Measurements from ENCODE around the gene TRIM29.
"Not testable (repeated sequence)": the region's sequence is repeated elsewhere in the genome, so short reads cannot be mapped to it uniquely, and the experiment has no call there.

Gene TRIM29, protein sequence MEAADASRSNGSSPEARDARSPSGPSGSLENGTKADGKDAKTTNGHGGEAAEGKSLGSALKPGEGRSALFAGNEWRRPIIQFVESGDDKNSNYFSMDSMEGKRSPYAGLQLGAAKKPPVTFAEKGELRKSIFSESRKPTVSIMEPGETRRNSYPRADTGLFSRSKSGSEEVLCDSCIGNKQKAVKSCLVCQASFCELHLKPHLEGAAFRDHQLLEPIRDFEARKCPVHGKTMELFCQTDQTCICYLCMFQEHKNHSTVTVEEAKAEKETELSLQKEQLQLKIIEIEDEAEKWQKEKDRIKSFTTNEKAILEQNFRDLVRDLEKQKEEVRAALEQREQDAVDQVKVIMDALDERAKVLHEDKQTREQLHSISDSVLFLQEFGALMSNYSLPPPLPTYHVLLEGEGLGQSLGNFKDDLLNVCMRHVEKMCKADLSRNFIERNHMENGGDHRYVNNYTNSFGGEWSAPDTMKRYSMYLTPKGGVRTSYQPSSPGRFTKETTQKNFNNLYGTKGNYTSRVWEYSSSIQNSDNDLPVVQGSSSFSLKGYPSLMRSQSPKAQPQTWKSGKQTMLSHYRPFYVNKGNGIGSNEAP

DNA sequence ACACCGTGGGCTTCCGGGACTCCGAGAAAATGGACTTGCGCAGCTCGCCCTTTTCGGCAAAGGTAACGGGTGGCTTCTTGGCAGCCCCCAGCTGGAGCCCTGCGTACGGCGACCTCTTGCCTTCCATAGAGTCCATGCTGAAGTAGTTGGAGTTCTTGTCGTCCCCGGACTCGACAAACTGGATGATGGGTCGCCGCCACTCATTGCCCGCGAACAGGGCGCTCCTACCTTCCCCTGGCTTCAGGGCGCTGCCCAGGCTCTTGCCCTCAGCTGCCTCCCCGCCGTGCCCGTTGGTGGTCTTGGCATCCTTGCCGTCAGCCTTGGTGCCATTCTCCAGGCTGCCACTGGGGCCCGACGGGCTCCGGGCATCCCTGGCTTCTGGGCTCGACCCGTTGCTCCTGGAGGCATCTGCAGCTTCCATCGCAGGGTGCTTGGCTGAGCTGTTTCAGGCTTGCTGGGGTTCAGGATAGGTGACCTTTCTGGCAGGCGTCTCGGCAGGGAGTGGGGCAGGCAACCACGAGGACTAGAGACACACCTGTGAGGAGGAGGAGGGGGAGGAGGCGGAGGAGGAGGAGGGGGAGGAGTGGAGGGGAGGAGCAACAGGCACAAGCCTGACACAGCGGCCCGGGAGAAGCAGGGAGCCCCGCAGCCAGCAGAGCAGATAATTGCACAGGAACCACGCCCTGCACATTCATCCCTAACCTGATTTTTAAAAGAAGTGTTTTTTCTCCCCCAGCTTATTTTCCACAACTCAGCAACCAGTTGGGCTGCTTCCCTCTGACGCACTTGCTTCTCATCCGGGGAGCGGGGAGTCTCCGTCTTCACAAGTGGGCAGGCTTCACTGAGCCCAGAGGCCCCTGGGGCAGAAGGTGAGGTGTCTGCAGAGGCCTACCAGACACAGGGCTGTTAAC lies at the start of gene TRIM29:
TSS of gene TRIM29 (minus strand) at position 503 of the 911 bp plus-strand sequence. CDS start at position 421, 82 bp downstream.
- Mint-ChIP-seq H3K27me3 (peaks cover 7% of the 10 kb centered on the region), H3K4me3 (no peak within 1 kb of the TSS), H3K9me3 (no peaks in the 10 kb centered on the region), H3K4me1 (no peaks in the 10 kb centered on the region), H3K36me3 (ENCODE audit: low read depth) (no peaks in the 10 kb centered on the region), H3K27ac (no peak within 1 kb of the TSS)
- ATAC-seq (no peak), DNase-seq (no peak)

DNA sequence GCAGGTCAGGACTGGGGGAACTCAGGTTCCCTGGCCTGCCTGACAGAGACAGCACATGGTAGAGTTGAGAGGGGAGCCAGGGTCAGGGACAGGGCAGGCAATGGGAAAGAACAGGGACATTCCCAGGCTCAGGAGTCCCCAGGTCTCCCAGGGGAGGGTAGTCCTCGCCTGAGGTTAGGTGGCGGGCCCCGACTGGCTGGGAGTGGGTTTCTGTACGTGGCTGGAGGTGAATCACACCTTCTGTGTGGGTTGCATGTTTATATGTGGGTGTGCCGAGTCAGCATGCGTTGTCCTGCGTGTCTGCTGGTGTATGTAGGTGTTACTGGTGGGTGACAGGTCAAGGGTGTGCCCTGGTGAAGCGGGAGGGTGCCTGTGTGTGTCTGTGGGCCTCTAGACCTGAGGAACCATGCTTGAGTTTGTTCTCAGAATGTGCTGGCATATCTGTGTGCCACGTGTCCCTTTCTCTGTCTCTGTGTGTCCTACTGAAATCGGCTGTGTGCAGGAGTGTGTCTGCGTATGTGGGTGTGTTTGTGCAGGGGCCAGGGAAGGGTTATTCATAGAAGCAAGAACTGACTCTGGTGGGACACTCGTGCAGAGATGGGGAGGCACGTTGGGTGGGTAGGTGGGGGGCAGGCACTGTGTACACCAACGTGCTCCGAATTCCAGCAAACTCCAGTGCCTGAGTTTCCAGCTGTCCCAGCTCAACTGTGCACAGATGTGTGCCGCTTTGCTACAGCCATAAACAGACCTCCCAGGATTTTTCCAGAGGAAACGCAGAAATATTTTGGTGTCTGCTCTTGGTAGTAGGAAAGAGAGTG lies 49.1 kb upstream of the TRIM29 start:
- ATAC-seq (peak; percentile 53), DNase-seq (no peak)
- Mint-ChIP-seq H3K4me3 (no peak overlapping the region), H3K9me3 (no peaks in the 10 kb centered on the region), H3K36me3 (ENCODE audit: low read depth) (no peaks in the 10 kb centered on the region), H3K27me3 (peaks cover 8% of the 10 kb centered on the region), H3K4me1 (peaks cover 10% of the 10 kb centered on the region), H3K27ac (peak overlapping the region; percentile 16)

DNA sequence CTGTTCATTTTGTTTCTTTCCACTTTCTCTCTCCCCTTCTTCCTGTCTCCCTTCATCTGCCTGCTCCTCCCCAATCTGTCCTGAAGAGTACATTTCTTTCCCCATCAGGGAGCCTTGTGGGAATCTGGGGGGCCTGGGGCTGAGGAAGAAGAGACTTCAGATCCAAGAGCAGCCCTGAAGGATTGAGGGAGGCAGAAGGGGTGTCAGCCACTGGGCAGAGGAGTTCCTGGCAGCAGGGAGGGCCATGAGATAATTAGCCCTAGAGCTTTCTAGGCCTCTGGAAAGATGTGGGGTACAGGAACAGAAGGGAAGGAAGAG lies 48.5 kb upstream of the TRIM29 start:
- Mint-ChIP-seq H3K27ac (peak overlapping the region; percentile 16), H3K36me3 (ENCODE audit: low read depth) (no peaks in the 10 kb centered on the region), H3K4me3 (no peak overlapping the region), H3K9me3 (no peaks in the 10 kb centered on the region), H3K4me1 (peaks cover 10% of the 10 kb centered on the region), H3K27me3 (peaks cover 8% of the 10 kb centered on the region)
- ATAC-seq = no peak
- DNase-seq = no peak

DNA sequence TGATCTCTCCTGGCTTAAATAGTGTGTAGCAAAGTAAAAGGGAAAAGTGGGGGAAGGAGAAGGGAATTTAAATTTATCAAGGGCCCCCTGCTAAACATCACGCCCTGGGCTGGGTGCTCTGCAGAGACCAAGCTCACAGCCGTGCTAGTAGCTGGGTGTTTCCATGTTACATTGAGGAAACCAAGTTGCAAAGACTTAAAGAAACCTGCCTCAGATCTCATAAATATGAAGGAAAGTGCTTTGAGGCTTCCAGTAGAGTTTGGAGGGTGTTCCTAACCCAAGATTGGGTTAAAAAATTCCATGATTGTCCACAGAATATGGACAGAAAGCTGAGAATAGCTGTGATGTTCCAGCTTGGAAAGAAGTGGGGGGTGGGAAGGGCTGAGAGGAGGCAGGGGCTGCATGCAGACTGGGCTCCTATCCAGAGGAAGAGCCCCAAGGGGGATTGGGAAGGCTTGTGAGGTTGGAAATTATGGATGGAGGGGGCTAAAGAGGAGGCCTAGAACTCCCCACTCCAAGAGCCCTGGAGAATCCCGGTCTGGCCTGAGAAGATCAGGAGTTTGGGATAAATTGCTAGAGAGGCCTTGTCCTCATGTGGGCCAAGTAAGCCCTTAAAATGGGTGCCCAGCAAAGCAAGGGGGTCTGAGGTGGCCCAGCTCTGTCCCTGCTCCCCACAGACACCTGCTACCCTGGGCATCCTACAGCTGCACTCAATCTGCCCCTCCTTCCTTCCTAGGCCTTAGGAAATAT lies 48.0 kb upstream of the TRIM29 start:
- Mint-ChIP-seq H3K4me1 (peaks cover 10% of the 10 kb centered on the region), H3K9me3 (no peaks in the 10 kb centered on the region), H3K27ac (no peak overlapping the region), H3K36me3 (ENCODE audit: low read depth) (no peaks in the 10 kb centered on the region), H3K4me3 (no peak overlapping the region), H3K27me3 (peaks cover 8% of the 10 kb centered on the region)
- ATAC-seq (no peak), DNase-seq (no peak)

DNA sequence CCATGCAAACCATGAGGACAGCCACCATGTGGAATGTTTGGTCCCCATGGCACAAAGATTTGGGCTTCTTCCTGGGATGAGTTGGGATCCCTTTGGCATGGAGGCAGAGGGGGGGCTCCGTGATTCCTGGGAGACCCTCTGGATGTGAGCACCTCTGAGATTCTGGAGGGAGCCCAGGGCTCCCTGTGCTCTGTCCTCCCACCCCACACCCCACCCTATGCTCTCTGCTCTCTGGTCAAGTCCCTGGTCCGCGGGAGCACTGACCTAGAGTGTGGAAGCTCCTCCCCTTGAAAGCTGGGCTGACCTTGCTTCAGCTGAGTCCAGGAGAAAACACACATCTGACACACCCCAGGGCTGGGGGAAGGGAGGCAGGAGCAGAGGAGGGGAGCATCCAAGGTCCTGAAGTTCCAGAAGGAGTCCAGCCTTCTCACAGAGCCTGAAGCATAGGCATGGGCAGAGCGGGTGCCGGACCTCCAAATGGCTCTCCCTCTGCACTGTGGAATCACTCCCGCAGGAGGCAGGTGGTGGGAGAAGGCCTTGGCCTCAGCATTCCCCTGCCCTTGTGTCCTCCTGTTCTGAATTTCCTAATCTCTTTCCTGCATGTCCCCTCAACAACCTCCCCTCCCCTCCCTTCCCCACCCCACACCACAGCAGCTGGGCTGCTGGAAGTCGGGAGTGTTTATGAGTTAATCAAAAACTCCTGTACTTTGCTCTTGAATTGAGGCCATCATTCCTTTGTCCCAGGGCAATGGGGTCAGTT lies 47.2 kb upstream of the TRIM29 start:
- peaks cover 8% of the 10 kb centered on the region for H3K27me3 Mint-ChIP-seq
- ATAC-seq (no peak), DNase-seq (no peak)
- no peak overlapping the region for H3K27ac Mint-ChIP-seq
- no peaks in the 10 kb centered on the region for H3K36me3 Mint-ChIP-seq (ENCODE audit: low read depth)
- H3K4me1 Mint-ChIP-seq = peaks cover 10% of the 10 kb centered on the region
- H3K4me3 Mint-ChIP-seq = no peak overlapping the region
- H3K9me3 Mint-ChIP-seq = no peaks in the 10 kb centered on the region

DNA sequence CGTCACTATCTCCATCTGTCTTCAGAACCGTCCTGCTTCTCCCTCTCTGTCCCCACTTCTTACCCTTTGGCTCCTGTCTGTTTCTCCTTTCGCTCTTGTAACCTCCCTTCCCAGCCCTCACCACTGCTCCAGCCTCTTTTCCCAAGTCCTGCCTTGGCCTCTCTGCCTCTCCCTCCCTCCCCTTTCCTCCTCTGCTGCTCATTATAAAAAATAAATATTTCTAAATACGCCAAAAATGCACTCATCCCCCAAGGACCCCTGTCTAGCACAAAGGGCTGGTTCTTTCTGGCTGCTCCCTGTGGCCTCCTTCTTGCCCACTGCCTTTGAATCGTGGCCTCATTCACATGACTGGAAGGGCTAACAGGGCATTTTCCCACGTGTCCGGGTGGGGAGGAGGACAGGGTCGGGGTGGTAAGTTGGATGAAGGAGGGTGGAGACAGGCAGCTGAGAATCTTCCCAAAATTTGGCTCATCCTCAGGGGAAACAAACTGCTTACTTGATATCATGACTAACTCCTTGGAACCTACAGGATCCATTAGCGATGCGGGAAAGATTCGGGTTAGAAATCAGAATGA lies 46.5 kb upstream of the TRIM29 start:
- peaks cover 10% of the 10 kb centered on the region for H3K4me1 Mint-ChIP-seq
- no peak overlapping the region for H3K27ac Mint-ChIP-seq

DNA sequence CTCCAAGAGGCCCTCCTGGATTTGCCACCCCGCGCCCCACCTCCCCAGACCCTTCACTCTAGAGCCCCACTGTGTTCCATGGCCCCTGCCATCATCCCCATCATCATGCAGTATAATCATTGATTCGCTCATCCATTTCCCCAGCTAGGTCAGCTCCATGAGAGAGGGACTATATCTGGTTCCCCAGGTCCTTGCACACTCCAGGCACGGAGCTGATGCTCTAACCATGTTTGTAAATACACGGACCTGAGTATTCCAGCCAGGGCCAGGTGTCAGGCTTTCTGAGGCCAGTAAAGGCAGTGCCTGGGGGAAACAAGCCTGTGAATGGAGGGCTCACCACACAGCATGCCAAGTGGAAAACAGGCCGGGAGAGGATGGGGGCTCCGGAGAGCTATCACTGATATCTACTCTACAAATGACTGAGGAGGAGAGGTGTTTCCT lies 45.8 kb upstream of the TRIM29 start:
- H3K36me3 Mint-ChIP-seq (ENCODE audit: low read depth) = no peaks in the 10 kb centered on the region
- no peak for ATAC-seq
- H3K9me3 Mint-ChIP-seq = no peaks in the 10 kb centered on the region
- peaks cover 10% of the 10 kb centered on the region for H3K4me1 Mint-ChIP-seq
- peaks cover 8% of the 10 kb centered on the region for H3K27me3 Mint-ChIP-seq
- DNase-seq = no peak
- H3K27ac Mint-ChIP-seq = no peak overlapping the region
- no peak overlapping the region for H3K4me3 Mint-ChIP-seq

More for the DNA sequence above, 46.5 kb upstream of the TRIM29 start:
- ATAC-seq (no peak), DNase-seq (no peak)
- H3K27me3 Mint-ChIP-seq = peaks cover 8% of the 10 kb centered on the region
- no peaks in the 10 kb centered on the region for H3K36me3 Mint-ChIP-seq (ENCODE audit: low read depth)
- no peaks in the 10 kb centered on the region for H3K9me3 Mint-ChIP-seq
- no peak overlapping the region for H3K4me3 Mint-ChIP-seq

DNA sequence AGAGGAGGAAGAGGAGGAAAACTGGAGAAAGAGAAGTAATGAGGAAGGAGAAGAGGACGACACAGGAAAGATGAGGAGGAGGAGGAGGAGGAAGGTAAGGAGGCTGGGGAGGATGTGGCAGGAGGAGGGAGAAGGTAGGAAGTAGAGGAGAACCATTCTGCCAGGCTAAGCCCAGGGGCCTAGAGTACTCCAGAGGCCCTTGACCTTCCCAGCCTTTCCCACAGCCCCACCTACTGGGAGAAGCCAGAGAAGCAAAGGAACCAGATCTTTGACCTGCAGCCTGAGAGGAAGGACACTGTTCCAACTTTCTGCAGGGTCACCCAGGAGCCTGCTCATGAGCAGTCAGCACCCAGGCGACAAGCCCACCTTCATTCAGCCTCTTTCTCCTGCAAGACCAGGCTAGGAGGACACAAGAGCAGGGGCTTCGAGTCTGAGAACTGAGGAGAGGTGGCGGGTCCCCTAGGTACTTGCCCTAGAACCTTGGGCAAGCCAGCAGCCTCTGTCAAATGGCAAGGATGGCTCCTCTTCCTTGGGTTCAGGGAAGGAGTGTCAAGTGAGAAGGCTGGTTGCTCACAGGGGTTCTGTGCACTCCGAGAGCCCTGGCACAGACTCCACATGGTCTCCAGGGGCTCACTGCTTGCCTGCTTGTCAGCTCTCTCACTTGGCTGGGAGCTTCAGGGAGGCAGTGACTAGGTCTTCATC lies 45.0 kb upstream of the TRIM29 start:
- no peak overlapping the region for H3K4me3 Mint-ChIP-seq
- peaks cover 5% of the 10 kb centered on the region for H3K27me3 Mint-ChIP-seq
- peaks cover 10% of the 10 kb centered on the region for H3K4me1 Mint-ChIP-seq
- DNase-seq = no peak
- no peaks in the 10 kb centered on the region for H3K36me3 Mint-ChIP-seq (ENCODE audit: low read depth)
- ATAC-seq = no peak
- H3K27ac Mint-ChIP-seq = no peak overlapping the region
- no peaks in the 10 kb centered on the region for H3K9me3 Mint-ChIP-seq

DNA sequence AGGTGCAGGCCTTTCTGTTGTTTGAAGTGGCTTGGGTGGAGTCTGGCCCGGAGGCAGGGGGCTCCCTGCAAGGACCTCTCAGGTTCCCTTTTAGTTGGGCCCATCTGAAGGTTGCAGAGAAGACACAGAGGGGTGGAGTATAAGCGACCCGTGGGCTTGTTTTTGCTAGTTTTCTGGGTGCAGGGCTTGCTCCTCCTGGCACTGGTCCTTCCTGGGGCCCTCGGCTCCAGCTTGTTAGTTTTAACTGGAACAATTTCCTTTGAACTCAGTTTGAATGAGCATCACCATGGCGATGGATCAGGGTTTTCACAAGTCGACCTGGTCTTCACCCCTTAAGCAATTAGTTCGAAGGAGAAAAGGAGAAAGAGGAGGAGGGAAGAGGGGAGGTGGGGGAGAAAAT lies 44.5 kb upstream of the TRIM29 start:
- ATAC-seq = no peak
- H3K4me1 Mint-ChIP-seq = peaks cover 10% of the 10 kb centered on the region
- H3K36me3 Mint-ChIP-seq (ENCODE audit: low read depth) = no peaks in the 10 kb centered on the region
- no peak overlapping the region for H3K4me3 Mint-ChIP-seq
- H3K27ac Mint-ChIP-seq = no peak overlapping the region
- no peaks in the 10 kb centered on the region for H3K9me3 Mint-ChIP-seq
- H3K27me3 Mint-ChIP-seq = peaks cover 5% of the 10 kb centered on the region
- no peak for DNase-seq

DNA sequence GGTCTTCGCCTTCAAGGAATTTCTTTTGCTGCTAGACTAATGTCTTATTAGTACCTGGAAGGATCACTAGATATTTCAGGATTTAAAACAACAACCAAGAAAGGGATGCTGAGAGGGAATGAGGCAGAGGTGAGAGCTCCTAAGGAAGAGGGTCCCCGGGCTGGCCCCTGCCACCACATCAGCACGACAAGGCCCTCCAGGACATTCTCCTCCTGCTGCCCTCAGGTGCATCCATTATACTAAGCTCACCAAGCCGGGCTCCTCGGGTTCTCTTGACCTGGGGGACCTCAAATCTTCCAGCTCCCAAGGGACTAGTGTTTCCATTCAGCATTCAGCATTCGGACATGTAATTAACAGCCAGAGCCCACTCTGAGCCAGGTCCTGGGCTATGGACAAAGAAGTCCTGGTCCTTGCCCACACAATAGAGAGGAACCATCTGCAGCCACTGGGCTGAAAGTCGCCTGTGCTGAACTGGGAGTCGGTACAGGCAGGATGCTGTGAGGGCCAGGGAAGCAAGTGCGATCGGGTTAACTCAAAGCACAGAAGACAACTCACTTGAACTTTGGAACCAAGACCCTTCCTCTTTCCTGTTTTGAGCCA lies 43.6 kb upstream of the TRIM29 start:
- no peak overlapping the region for H3K27ac Mint-ChIP-seq
- no peaks in the 10 kb centered on the region for H3K9me3 Mint-ChIP-seq
- H3K4me3 Mint-ChIP-seq = no peak overlapping the region
- peaks cover 2% of the 10 kb centered on the region for H3K4me1 Mint-ChIP-seq
- no peak for DNase-seq
- no peak for ATAC-seq
- peaks cover 5% of the 10 kb centered on the region for H3K27me3 Mint-ChIP-seq
- H3K36me3 Mint-ChIP-seq (ENCODE audit: low read depth) = no peaks in the 10 kb centered on the region

DNA sequence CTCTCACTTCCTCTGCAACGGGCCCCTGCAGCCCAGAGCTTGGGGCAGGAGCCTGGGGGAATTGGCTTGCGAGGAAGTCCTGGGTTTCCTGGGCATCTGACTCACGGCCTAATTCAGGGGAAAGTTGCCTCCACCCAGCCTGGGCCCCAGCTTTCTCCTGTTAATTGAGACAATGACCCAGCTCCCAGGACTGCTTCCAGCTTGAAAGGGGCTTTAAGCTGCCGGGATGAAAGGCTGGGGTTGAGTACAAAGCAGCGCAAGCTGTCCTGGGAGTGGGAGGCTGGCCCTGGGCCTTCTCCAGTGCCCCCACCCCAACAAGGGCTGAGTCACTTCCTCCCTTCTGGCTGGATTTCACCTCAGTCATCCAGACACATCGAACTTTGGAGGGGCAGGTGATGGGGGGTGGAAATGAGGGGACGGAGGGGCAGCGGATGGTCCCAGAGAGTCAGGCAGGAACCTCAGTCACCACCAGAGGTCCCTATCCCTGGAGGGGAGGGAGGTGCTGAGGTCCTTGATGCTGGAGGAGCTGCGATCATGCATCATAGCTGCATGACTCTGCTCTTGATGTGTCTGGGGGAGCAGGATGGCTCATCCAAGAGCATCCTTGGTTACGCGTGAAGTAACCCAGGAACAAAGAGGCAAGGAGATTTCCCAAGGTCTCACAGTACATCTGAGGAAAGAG lies 42.8 kb upstream of the TRIM29 start:
- H3K9me3 Mint-ChIP-seq = no peaks in the 10 kb centered on the region
- ATAC-seq = no peak
- H3K4me3 Mint-ChIP-seq = no peak overlapping the region
- peaks cover 9% of the 10 kb centered on the region for H3K27me3 Mint-ChIP-seq
- no peak overlapping the region for H3K27ac Mint-ChIP-seq
- DNase-seq = no peak
- no peaks in the 10 kb centered on the region for H3K36me3 Mint-ChIP-seq (ENCODE audit: low read depth)
- no peaks in the 10 kb centered on the region for H3K4me1 Mint-ChIP-seq

DNA sequence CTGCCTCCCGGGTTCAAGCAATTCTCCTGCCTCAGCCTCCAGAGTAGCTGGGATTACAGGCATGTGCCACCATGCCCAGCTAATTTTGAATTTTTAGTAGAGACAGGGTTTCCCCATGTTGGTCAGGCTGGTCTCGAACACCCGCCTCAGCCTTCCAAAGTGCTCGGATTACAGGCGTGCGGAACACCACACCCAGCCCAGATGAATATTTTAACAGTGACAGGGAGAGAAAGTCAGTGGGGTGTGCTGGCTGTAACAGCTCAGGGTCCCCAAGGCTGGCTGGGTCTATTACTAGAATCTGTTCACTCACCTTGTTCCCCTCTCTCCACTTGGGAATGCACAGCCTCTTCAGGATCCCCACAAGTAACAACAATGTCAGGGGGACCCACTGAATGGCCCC lies 42.1 kb upstream of the TRIM29 start:
- not testable (repeated sequence) for H3K9me3 Mint-ChIP-seq, H3K27ac Mint-ChIP-seq, H3K27me3 Mint-ChIP-seq

More for the DNA sequence above, 42.1 kb upstream of the TRIM29 start:
- H3K4me1 Mint-ChIP-seq; H3K36me3 Mint-ChIP-seq (ENCODE audit: low read depth); DNase-seq; H3K4me3 Mint-ChIP-seq; ATAC-seq: not testable (repeated sequence)
